Bone marrow (tissue), 2 donors: ENCODE results near the gene NRG2.

Source experiments
- DNase-seq, 2 donors: peaks; one replicate each; lab custom pipeline; 2025; lab: John Stamatoyannopoulos, UW

NRG2 gene

GRCh38 chr5:140007311-140007710, 35.8 kb downstream of the NRG2 start:
- no peak for DNase-seq

- DNase-seq: no peak
Observed at GRCh38 chr5:140005145-140005591, 37.9 kb downstream of the NRG2 start.

GRCh38 chr5:140004174-140004573, 38.9 kb downstream of the NRG2 start:
- no peak for DNase-seq

- no peak for DNase-seq
Observed at GRCh38 chr5:140003519-140003918, 39.6 kb downstream of the NRG2 start.

GRCh38 chr5:140000332-140000731, 42.8 kb downstream of the NRG2 start:
- DNase-seq: no peak

GRCh38 chr5:139998837-139999236, 44.3 kb downstream of the NRG2 start:
- DNase-seq: no peak

GRCh38 chr5:139997276-139997675, 45.8 kb downstream of the NRG2 start:
- no peak for DNase-seq

- DNase-seq: no peak
Observed at GRCh38 chr5:139995929-139996328, 47.2 kb downstream of the NRG2 start.

- DNase-seq: no peak
Observed at GRCh38 chr5:139994234-139994633, 48.9 kb downstream of the NRG2 start.

- no peak for DNase-seq
Observed at GRCh38 chr5:139985733-139986132, 57.4 kb downstream of the NRG2 start.

GRCh38 chr5:139985290-139985689, 57.8 kb downstream of the NRG2 start:
- DNase-seq: no peak

- no peak for DNase-seq
Observed at GRCh38 chr5:139984816-139985215, 58.3 kb downstream of the NRG2 start.

- no peak for DNase-seq
Observed at GRCh38 chr5:139982975-139983240, 60.2 kb downstream of the NRG2 start.

GRCh38 chr5:139982157-139982974, 60.7 kb downstream of the NRG2 start:
- DNase-seq: no peak

GRCh38 chr5:139980765-139981164, 62.3 kb downstream of the NRG2 start:
- no peak for DNase-seq

GRCh38 chr5:139979943-139980342, 63.2 kb downstream of the NRG2 start:
- no peak for DNase-seq

GRCh38 chr5:139979518-139979917, 63.6 kb downstream of the NRG2 start:
- DNase-seq: no peak

GRCh38 chr5:139976703-139977102, 66.4 kb downstream of the NRG2 start:
- no peak for DNase-seq

- no peak for DNase-seq
Observed at GRCh38 chr5:139975942-139976341, 67.2 kb downstream of the NRG2 start.

GRCh38 chr5:139975306-139975705, 67.8 kb downstream of the NRG2 start:
- no peak for DNase-seq

GRCh38 chr5:139974661-139975060, 68.4 kb downstream of the NRG2 start:
- no peak for DNase-seq

- no peak for DNase-seq
Observed at GRCh38 chr5:139971202-139971725, 71.8 kb downstream of the NRG2 start.

GRCh38 chr5:139969318-139969717, 73.8 kb downstream of the NRG2 start:
- DNase-seq: no peak
